GM12872 (cell line): Measurements from ENCODE around the gene DUS3L.

Experiments
- CTCF ChIP-seq: IDR thresholded peaks from 3 replicates; pipeline ENCODE4 v1.5.1; 2011; ENCODE audit warnings: low read depth, mild to moderate bottlenecking, low read length, moderate library complexity; ENCODE audit not compliant: insufficient read depth

The DUS3L gene

DNA sequence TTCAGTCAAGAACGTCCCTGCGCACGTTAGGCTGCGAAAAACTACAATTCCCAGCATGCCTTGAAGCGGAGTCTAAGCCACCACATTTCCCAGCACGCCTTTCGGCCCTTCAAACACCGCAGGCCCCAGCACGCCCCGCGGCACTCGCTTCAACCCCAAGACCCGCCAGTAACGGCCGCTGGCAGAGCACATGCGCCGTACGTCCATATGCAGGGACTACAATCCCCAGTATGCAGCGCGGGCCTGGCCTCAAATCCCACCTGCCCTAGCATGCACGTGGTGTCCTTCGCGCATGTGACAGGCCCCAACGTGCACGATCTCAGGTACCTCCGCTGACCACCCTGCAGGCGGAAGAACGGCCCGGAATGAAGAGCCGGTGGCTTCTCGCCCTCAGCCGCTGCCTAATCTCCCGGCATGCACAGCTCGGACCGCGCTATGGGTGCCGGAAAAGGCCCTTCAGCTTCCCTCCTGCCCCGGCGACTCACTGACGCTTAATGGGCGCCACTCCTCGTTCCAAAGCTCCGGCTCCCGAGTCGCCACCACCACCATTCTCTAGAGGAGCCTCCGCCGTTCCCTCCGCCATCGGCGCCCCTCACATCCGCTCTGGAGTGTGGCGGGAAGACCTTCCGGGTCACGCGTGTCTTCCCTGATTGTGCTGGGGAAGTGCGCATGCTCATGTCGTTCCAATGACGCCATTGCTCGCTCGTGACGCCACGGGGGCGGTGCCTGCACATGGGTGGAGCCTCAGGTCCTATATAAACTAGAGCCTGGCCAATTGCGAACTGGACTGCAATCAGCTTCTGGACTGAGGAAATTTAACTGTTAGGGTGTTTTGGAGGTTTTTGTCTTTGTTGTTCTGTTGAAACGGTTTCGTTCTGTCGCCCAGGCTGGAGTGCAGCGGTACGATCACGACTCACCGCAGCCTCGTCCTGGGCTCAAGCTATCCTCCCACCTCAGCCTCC, at the start of gene DUS3L:
TSS of gene DUS3L (minus strand) at position 605 of the 962 bp plus-strand sequence. CDS start at position 583, 22 bp downstream.
- TF ChIP-seq CTCF, result no peak

- no peak for TF ChIP-seq CTCF
Observed at GRCh38 chr19:5839065-5840017, 48.4 kb upstream of the DUS3L start, which contains the start of gene FUT6. TSS of gene FUT6 (minus strand) at chr19:5839702. CDS start at chr19:5832567, 7,135 bp downstream.

DNA sequence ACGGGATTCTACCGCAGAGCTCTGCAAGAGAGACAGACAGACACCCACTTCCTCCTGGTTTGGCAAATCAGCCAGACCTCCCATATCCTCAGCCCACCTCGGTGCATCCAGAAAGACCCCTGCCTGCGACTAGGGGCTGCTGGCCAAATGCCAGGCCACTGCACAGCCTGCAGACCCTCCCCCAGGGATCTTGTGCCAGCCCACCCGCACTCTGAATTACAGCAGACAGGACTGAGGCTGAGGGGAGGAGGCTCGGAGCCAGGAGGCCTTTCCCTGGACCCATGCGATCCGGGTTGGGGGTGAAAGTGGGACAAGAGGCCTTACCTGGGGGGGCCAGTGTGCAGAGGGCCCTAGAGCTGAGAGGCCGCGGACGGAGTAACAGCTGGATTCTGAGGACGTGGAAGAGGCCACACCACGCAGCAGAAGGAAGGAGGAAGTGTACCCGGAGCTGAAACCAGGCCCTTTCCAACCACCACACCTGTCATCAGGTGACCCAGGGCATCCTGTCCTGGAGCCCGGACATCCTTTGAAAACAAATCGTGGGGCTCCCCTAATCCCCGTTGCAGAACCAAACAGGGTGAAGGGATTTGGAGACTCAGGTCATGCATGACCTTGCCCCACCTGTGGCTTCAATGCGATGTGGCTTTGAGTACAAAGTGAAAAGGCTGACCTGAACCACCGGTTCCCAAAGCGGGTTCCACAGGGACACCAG, 47.5 kb upstream of the DUS3L start:
- no peak for TF ChIP-seq CTCF

DNA sequence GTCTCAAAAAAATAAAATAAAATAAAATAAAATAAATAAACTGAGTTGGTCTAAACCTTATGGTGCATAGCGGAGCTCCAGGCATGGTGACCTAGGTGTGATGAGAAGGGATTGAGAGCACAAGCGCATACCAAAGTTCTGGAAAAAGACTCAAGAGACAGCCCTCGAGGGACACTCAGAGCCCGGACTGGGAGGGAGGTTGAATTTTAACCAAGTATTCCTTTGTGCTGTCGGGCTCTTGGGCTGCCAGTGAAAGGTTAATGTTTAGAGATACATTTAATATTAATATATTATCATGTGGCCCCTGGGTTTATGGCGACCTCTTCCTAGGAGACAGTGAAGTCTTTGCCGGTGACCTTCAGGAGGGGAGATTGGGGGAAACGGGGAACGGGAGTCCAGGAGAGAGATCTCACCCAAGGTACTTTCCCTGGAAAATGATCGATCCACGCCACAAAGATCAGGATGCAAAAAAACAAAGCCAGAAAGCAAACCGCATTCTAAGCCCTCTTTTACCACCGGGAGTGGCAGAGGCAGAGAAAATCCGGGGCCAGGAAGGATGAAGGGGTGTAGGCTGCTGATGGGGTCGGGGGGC, 46.9 kb upstream of the DUS3L start:
- no peak for TF ChIP-seq CTCF

GRCh38 chr19:5832527-5833216, 41.7 kb upstream of the DUS3L start:
- TF ChIP-seq CTCF, result no peak

- no peak for TF ChIP-seq CTCF
Observed at GRCh38 chr19:5832061-5832460, 41.1 kb upstream of the DUS3L start.
